K562 treated with DMSO at 1 percent for 24 hours (cell line): Measurements from ENCODE around the gene CALCOCO2. TPM values are rescaled to one million over a fixed set of nuclear protein-coding genes. Genes with fewer than 3 reads are reported as not detected.

ENCODE experiments used
- total RNA-seq: library from RNA; unstranded; fragments of 300-600 nt; gene quantifications from 2 replicates; pipeline ENCODE4 v1.2.3, GENCODE V29; 2022; ENCODE audit warnings: low read depth; ENCODE audit not compliant: insufficient read depth

The CALCOCO2 gene
- total RNA-seq, result 57.5 and 58.3 TPM in 2 replicates

GRCh38 chr17:48830840-48831548, at the start of gene CALCOCO2:
CALCOCO2 (plus strand) TSS chr17:48831035; CDS start chr17:48841708, 10,673 bp downstream.

GRCh38 chr17:48816774-48817590, 13.9 kb upstream of the CALCOCO2 start, which contains the start of gene TTLL6:
TTLL6 (minus strand) TSS chr17:48817229; CDS start chr17:48817072, 157 bp downstream.

GRCh38 chr17:48908047-48908843, 77.4 kb downstream of the CALCOCO2 start, which contains the start of gene UBE2Z:
UBE2Z (plus strand) TSS chr17:48908407; CDS start chr17:48908504, 97 bp downstream.

Other genes with a start within 250 kb of the CALCOCO2 start
- gene HOXB3, start 240.8 kb upstream of the CALCOCO2 start, total RNA-seq, result 26.9 and 34.9 TPM in 2 replicates
- 4.6 and 5.3 TPM in 2 replicates for gene HOXB5, start 237.3 kb upstream of the CALCOCO2 start, total RNA-seq
- 11.9 and 12.4 TPM in 2 replicates for gene HOXB6, start 226.0 kb upstream of the CALCOCO2 start, total RNA-seq
- gene HOXB7, start 220.0 kb upstream of the CALCOCO2 start, total RNA-seq, result 20.8 and 23.2 TPM in 2 replicates
- 30.1 and 31.2 TPM in 2 replicates for gene HOXB8, start 215.7 kb upstream of the CALCOCO2 start, total RNA-seq
- gene HOXB9, start 204.7 kb upstream of the CALCOCO2 start, total RNA-seq, result 149 and 161 TPM in 2 replicates
- gene PRAC1, start 108.5 kb upstream of the CALCOCO2 start, total RNA-seq, result not detected in 2 replicates
- not detected in 2 replicates for gene PRAC2, start 107.8 kb upstream of the CALCOCO2 start, total RNA-seq
- 0.12 TPM in 1 of 2 replicates, not detected in the other for gene HOXB13, start 102.3 kb upstream of the CALCOCO2 start, total RNA-seq
- not detected in 2 replicates for gene TTLL6, start 13.8 kb upstream of the CALCOCO2 start, total RNA-seq
- gene ATP5MC1, start 61.8 kb downstream of the CALCOCO2 start, total RNA-seq, result 97.2 and 114 TPM in 2 replicates
- 54.2 and 59.1 TPM in 2 replicates for gene UBE2Z, start 77.4 kb downstream of the CALCOCO2 start, total RNA-seq
- 129 and 145 TPM in 2 replicates for gene SNF8, start 113.8 kb downstream of the CALCOCO2 start, total RNA-seq
- not detected in 2 replicates for gene GIP, start 137.6 kb downstream of the CALCOCO2 start, total RNA-seq
- gene IGF2BP1, start 166.3 kb downstream of the CALCOCO2 start, total RNA-seq, result 23.4 and 24.4 TPM in 2 replicates